ENCODE results near the gene ZNF414. TPM values are rescaled to one million over a fixed set of nuclear protein-coding genes. Genes with fewer than 3 reads are reported as not detected.

The ZNF414 gene
- total RNA-seq, 3 donors from 2014 or later, result 7.4 to 13.5 (median 7.5) TPM

- H3K9me3 ChIP-seq, result no peaks in the 10 kb centered on the region
- H3K36me3 ChIP-seq, result no peaks in the 10 kb centered on the region
- no peak overlapping the region for H3K27ac ChIP-seq
- DNase-seq (ENCODE audit: low spot score in 2 of 2), result no peak
- no peaks in the 10 kb centered on the region for H3K27me3 ChIP-seq
- peaks cover 3 to 8% of the 10 kb centered on the region in 2 donors for H3K4me1 ChIP-seq
- TF ChIP-seq POLR2AphosphoS5 (IDR thresholded peaks at IDR 0.05) (no peak), CTCF (IDR thresholded peaks at IDR 0.05) (no peak), POLR2A (IDR thresholded peaks at IDR 0.05) (no peak)
- H3K4me3 ChIP-seq, result no peak overlapping the region
- intact Hi-C loops (cut with DNase I; ENCODE audit: low total_unique reads), result no loop called here
Observed at GRCh38 chr19:8477889-8478288, 36.1 kb downstream of the ZNF414 start.

- DNase-seq (ENCODE audit: low spot score in 2 of 2), result no peak
- Histone ChIP-seq H3K9me3 (no peaks in the 10 kb centered on the region), H3K27me3 (no peaks in the 10 kb centered on the region), H3K4me3 (no peak overlapping the region), H3K4me1 (peaks cover 3 to 6% of the 10 kb centered on the region in 2 donors), H3K36me3 (no peaks in the 10 kb centered on the region), H3K27ac (no peak overlapping the region)
- intact Hi-C loops (cut with DNase I; ENCODE audit: low total_unique reads), result no loop called here
- TF ChIP-seq CTCF (IDR thresholded peaks at IDR 0.05) (no peak), POLR2AphosphoS5 (IDR thresholded peaks at IDR 0.05) (no peak), POLR2A (IDR thresholded peaks at IDR 0.05) (no peak)
Observed at GRCh38 chr19:8476524-8476923, 37.4 kb downstream of the ZNF414 start.

- no peak for DNase-seq (ENCODE audit: low spot score in 2 of 2)
- Histone ChIP-seq H3K36me3 (peaks cover 3% of the 10 kb centered on the region), H3K4me3 (no peak overlapping the region), H3K27me3 (no peaks in the 10 kb centered on the region), H3K27ac (no peak overlapping the region), H3K4me1 (no peaks in the 10 kb centered on the region), H3K9me3 (no peaks in the 10 kb centered on the region)
- intact Hi-C loops (cut with DNase I; ENCODE audit: low total_unique reads), result no loop called here
- TF ChIP-seq POLR2A (IDR thresholded peaks at IDR 0.05) (no peak), POLR2AphosphoS5 (IDR thresholded peaks at IDR 0.05) (no peak), CTCF (IDR thresholded peaks at IDR 0.05) (no peak)
Observed at GRCh38 chr19:8475005-8475404, 39.0 kb downstream of the ZNF414 start.

GRCh38 chr19:8473648-8474476, 40.1 kb downstream of the ZNF414 start:
- intact Hi-C loops (cut with DNase I; ENCODE audit: low total_unique reads), result no loop called here
- no peak for TF ChIP-seq POLR2A (IDR thresholded peaks at IDR 0.05)
- TF ChIP-seq POLR2AphosphoS5 (IDR thresholded peaks at IDR 0.05), result no peak
- TF ChIP-seq CTCF (IDR thresholded peaks at IDR 0.05), result no peak
- H3K36me3 ChIP-seq, result peaks cover 8% of the 10 kb centered on the region
- no peak for DNase-seq (ENCODE audit: low spot score in 2 of 2)
- H3K27ac ChIP-seq, result no peak overlapping the region
- H3K4me3 ChIP-seq, result no peak overlapping the region
- H3K4me1 ChIP-seq, result no peaks in the 10 kb centered on the region
- no peaks in the 10 kb centered on the region for H3K27me3 ChIP-seq
- H3K9me3 ChIP-seq, result no peaks in the 10 kb centered on the region

- no peak for DNase-seq (ENCODE audit: low spot score in 2 of 2)
- intact Hi-C loops (cut with DNase I; ENCODE audit: low total_unique reads), result no loop called here
- Histone ChIP-seq H3K4me3 (no peak overlapping the region), H3K27me3 (no peaks in the 10 kb centered on the region), H3K9me3 (no peaks in the 10 kb centered on the region), H3K36me3 (peaks cover 14% of the 10 kb centered on the region), H3K27ac (no peak overlapping the region), H3K4me1 (no peaks in the 10 kb centered on the region)
- no peak for TF ChIP-seq POLR2A (IDR thresholded peaks at IDR 0.05)
- TF ChIP-seq CTCF (IDR thresholded peaks at IDR 0.05), result no peak
- TF ChIP-seq POLR2AphosphoS5 (IDR thresholded peaks at IDR 0.05), result no peak
Observed at GRCh38 chr19:8469613-8470368, 44.2 kb downstream of the ZNF414 start.
